Keratinocyte (primary cell): Measurements from ENCODE around the gene C11orf71. TPM values are rescaled to one million over a fixed set of nuclear protein-coding genes. Genes with fewer than 3 reads are reported as not detected.

Source experiments
- DNase-seq: peaks from one replicate; pipeline ENCODE4 v3.0.0-alpha.2; 2011; ENCODE audit warnings: low read depth, missing footprints, low spot score
- FAIRE-seq: peaks from 2 replicates; lab custom pipeline; 2011; peaks lifted over from hg19 to GRCh38; lab: Jason Lieb, UNC
- H2AFZ ChIP-seq: 2 replicates; pipeline ENCODE4 v1.6.0; 2012; ENCODE audit warnings: low read length, control low read depth, inconsistent platforms; ENCODE audit not compliant: control insufficient read depth
- H3K27ac ChIP-seq: 2 replicates; pipeline ENCODE4 v1.5.1; 2011; ENCODE audit warnings: low read length; ENCODE audit not compliant: control insufficient read depth, insufficient read depth
- H3K27me3 ChIP-seq: 3 replicates; pipeline ENCODE4 v1.6.0; 2011; ENCODE audit warnings: low read length; ENCODE audit not compliant: control insufficient read depth, insufficient read depth; ENCODE audit errors: extremely low read depth
- H3K36me3 ChIP-seq, 2 experiments: 2 replicates in 1 of 2; 3 replicates in 1 of 2; pipeline ENCODE4 v1.5.1; 2011; ENCODE audit warnings: low read length in 2 of 2, mild to moderate bottlenecking in 1 of 2; ENCODE audit not compliant: control insufficient read depth in 2 of 2, insufficient read depth in 2 of 2; ENCODE audit errors: extremely low read depth in 1 of 2
- H3K4me1 ChIP-seq: 3 replicates; pipeline ENCODE4 v1.5.1; 2011; ENCODE audit warnings: low read length; ENCODE audit not compliant: control insufficient read depth, insufficient read depth; ENCODE audit errors: extremely low read depth
- H3K4me2 ChIP-seq: 3 replicates; pipeline ENCODE4 v1.6.0; 2011; ENCODE audit warnings: low read depth, low read length; ENCODE audit not compliant: control insufficient read depth, insufficient read depth; ENCODE audit errors: extremely low read depth
- H3K4me3 ChIP-seq, 3 experiments: fragments of 200-600 bp in 1 of 3; sonication (generic) in 1 of 3; 2 replicates in 2 of 3; 3 replicates in 1 of 3; pipeline ENCODE4 v1.5.1; 2011 to 2016; ENCODE audit warnings: low read length in 3 of 3, mild to moderate bottlenecking in 3 of 3, control low read depth in 2 of 3, inconsistent platforms in 1 of 3, low read depth in 1 of 3, mixed read lengths in 1 of 3, mixed run types in 1 of 3, moderate library complexity in 1 of 3; ENCODE audit not compliant: control insufficient read depth in 2 of 3, insufficient read depth in 2 of 3; ENCODE audit errors: extremely low read depth in 1 of 3
- H3K79me2 ChIP-seq: 2 replicates; pipeline ENCODE4 v1.6.0; 2012; ENCODE audit warnings: low read length; ENCODE audit not compliant: control insufficient read depth, insufficient read depth
- H3K9ac ChIP-seq: 3 replicates; pipeline ENCODE4 v1.6.0; 2011; ENCODE audit warnings: low read length; ENCODE audit not compliant: control insufficient read depth, insufficient read depth; ENCODE audit errors: extremely low read depth
- H3K9me1 ChIP-seq: 3 replicates; pipeline ENCODE4 v1.6.0; 2011; ENCODE audit warnings: low read length; ENCODE audit not compliant: control insufficient read depth, insufficient read depth; ENCODE audit errors: extremely low read depth
- H3K9me3 ChIP-seq: 2 replicates; pipeline ENCODE4 v1.5.1; 2012; ENCODE audit warnings: low read depth, low read length; ENCODE audit not compliant: control insufficient read depth
- H4K20me1 ChIP-seq: 3 replicates; pipeline ENCODE4 v1.6.0; 2011; ENCODE audit warnings: low read length; ENCODE audit not compliant: control insufficient read depth, insufficient read depth; ENCODE audit errors: extremely low read depth
- CTCF ChIP-seq, 3 experiments: IDR thresholded peaks in 1 of 3; conservative IDR thresholded peaks in 1 of 3; optimal IDR thresholded peaks in 1 of 3; 2 replicates in 2 of 3; 3 replicates in 1 of 3; pipeline versions ENCODE3 to v1.5.1; 2011; ENCODE audit warnings: low read length in 3 of 3, mild to moderate bottlenecking in 3 of 3, moderate library complexity in 2 of 3, control low read depth in 1 of 3, inconsistent platforms in 1 of 3; ENCODE audit not compliant: insufficient read depth in 2 of 3; ENCODE audit errors: extremely low read depth in 1 of 3
- EZH2 ChIP-seq: IDR thresholded peaks from one replicate; pipeline ENCODE4 v1.6.1; 2012; ENCODE audit warnings: inconsistent platforms, mild to moderate bottlenecking, low read length, moderate library complexity
- dilution Hi-C: fragments of 300-500 bp; cut with MboI; formaldehyde crosslinking; loops from one replicate; pipeline ENCODE4 v1.7.0; 2020; ENCODE audit warnings: low sequenced_read_pairs; ENCODE audit not compliant: extremely low pct_ligation_motif_present
- polyA plus RNA-seq, 5 experiments: library from polyadenylated mRNA; depleted of rRNA in 3 of 5; stranded (reverse) in 3 of 5; stranded (forward) in 1 of 5; unstranded in 1 of 5; fragments of >200 nt; gene quantifications; 1 replicate in 1 of 5; 2 replicates in 3 of 5; 3 replicates in 1 of 5; pipeline versions ENCODE4 v1.2.1 to v1.2.3, GENCODE V29; 2011 to 2012; ENCODE audit warnings: missing spikeins in 2 of 5, low read depth in 1 of 5, low replicate concordance in 1 of 5

Gene C11orf71
- polyA plus RNA-seq, 1 donor (not counting 4 experiments of a cell fraction or from before 2014, with no cell fraction given), result 2.1 TPM

- dilution Hi-C loops, result no loop called here
- TF ChIP-seq EZH2 (no peak), CTCF (optimal IDR thresholded peaks at IDR 0.05 in 1 of 3, IDR thresholded peaks at IDR 0.05 in 1 of 3, conservative IDR thresholded peaks at IDR 0.05 in 1 of 3; ENCODE audit: extremely low read depth in 1 of 3, insufficient read depth in 2 of 3, low read length in 3 of 3) (no peak)
- Histone ChIP-seq H3K4me2 (no peak overlapping the region), H3K36me3 (no peaks in the 10 kb centered on the region), H3K27ac (no peak overlapping the region), H3K27me3 (no peaks in the 10 kb centered on the region), H3K4me3 (no peak overlapping the region), H4K20me1 (no peaks in the 10 kb centered on the region), H3K9me3 (no peaks in the 10 kb centered on the region), H2AFZ (no peak overlapping the region), H3K9ac (no peak overlapping the region), H3K9me1 (no peaks in the 10 kb centered on the region), H3K79me2 (no peaks in the 10 kb centered on the region), H3K4me1 (peaks cover 9% of the 10 kb centered on the region)
- FAIRE-seq (peak; percentile 65), DNase-seq (no peak)
Measured at GRCh38 chr11:114368918-114369680, 31.2 kb downstream of the C11orf71 start.

- Histone ChIP-seq H3K4me2 (no peak overlapping the region), H3K27me3 (no peaks in the 10 kb centered on the region), H3K4me1 (peaks cover 9% of the 10 kb centered on the region), H3K9me3 (no peaks in the 10 kb centered on the region), H2AFZ (no peak overlapping the region), H3K36me3 (no peaks in the 10 kb centered on the region), H4K20me1 (no peaks in the 10 kb centered on the region), H3K9ac (no peak overlapping the region), H3K4me3 (no peak overlapping the region), H3K9me1 (no peaks in the 10 kb centered on the region), H3K79me2 (no peaks in the 10 kb centered on the region), H3K27ac (no peak overlapping the region)
- FAIRE-seq, result no peak
- dilution Hi-C loops, result no loop called here
- DNase-seq, result no peak
- TF ChIP-seq CTCF (optimal IDR thresholded peaks at IDR 0.05 in 1 of 3, IDR thresholded peaks at IDR 0.05 in 1 of 3, conservative IDR thresholded peaks at IDR 0.05 in 1 of 3; ENCODE audit: extremely low read depth in 1 of 3, insufficient read depth in 2 of 3, low read length in 3 of 3), result no peak
Measured at GRCh38 chr11:114367244-114367957, 32.9 kb downstream of the C11orf71 start.
